Astrocyte of the cerebellum (primary cell): ENCODE data around the gene EYS.
A peak's percentile ranks its signal among the peaks of the same experiment; 100 is the strongest.

Experiments used
- DNase-seq: peaks from one replicate; pipeline ENCODE4 v3.0.0-alpha.2; 2011; ENCODE audit warnings: low read depth
- H3K4me3 ChIP-seq: 2 replicates; pipeline ENCODE4 v1.5.1; 2011; ENCODE audit warnings: mild to moderate bottlenecking, low read depth, low read length, moderate library complexity
- CTCF ChIP-seq: IDR thresholded peaks from 2 replicates; pipeline ENCODE4 v1.5.1; 2012; ENCODE audit warnings: low read length, low read depth, moderate library complexity, mild to moderate bottlenecking; ENCODE audit errors: missing control alignments
- in situ Hi-C: cut with HindIII; loops from 2 replicates; pipeline ENCODE4 v1.10.0; 2017; ENCODE audit warnings: low sequenced_read_pairs

Gene EYS

GRCh38 chr6:65000815-65001214 lies 706.2 kb downstream of the EYS start:
- H3K4me3 ChIP-seq, result no peak overlapping the region
- in situ Hi-C loops, result no loop called here
- TF ChIP-seq CTCF, result no peak
- no peak for DNase-seq

- H3K4me3 ChIP-seq, result no peak overlapping the region
- in situ Hi-C loops, result no loop called here
- DNase-seq, result no peak
- no peak for TF ChIP-seq CTCF
Measured at GRCh38 chr6:64998204-64998603, 708.8 kb downstream of the EYS start.

- no peak for TF ChIP-seq CTCF
- in situ Hi-C loops, result no loop called here
- no peak overlapping the region for H3K4me3 ChIP-seq
- peak; percentile 3 for DNase-seq
Measured at GRCh38 chr6:64996301-64996700, 710.7 kb downstream of the EYS start.

- no peak for DNase-seq
- no peak for TF ChIP-seq CTCF
- in situ Hi-C loops, result no loop called here
- no peak overlapping the region for H3K4me3 ChIP-seq
Measured at GRCh38 chr6:64990652-64991304, 716.2 kb downstream of the EYS start.

GRCh38 chr6:64988148-64988547 lies 718.9 kb downstream of the EYS start:
- in situ Hi-C loops, result no loop called here
- no peak overlapping the region for H3K4me3 ChIP-seq
- no peak for DNase-seq
- TF ChIP-seq CTCF, result no peak

GRCh38 chr6:64987066-64987465 lies 720.0 kb downstream of the EYS start:
- no peak for TF ChIP-seq CTCF
- DNase-seq, result no peak
- no peak overlapping the region for H3K4me3 ChIP-seq
- in situ Hi-C loops, result no loop called here
